ENCODE results near the gene FMNL2.

The FMNL2 gene

GRCh38 chr2:152583512-152584229, 248.7 kb downstream of the FMNL2 start:
- ATAC-seq (no peak), DNase-seq (no peak)

- DNase-seq (no peak), ATAC-seq (no peak)
Measured at GRCh38 chr2:152584301-152584700, 249.3 kb downstream of the FMNL2 start.

GRCh38 chr2:152585830-152586484, 251.0 kb downstream of the FMNL2 start:
- no peak for DNase-seq
- ATAC-seq: no peak

DNA sequence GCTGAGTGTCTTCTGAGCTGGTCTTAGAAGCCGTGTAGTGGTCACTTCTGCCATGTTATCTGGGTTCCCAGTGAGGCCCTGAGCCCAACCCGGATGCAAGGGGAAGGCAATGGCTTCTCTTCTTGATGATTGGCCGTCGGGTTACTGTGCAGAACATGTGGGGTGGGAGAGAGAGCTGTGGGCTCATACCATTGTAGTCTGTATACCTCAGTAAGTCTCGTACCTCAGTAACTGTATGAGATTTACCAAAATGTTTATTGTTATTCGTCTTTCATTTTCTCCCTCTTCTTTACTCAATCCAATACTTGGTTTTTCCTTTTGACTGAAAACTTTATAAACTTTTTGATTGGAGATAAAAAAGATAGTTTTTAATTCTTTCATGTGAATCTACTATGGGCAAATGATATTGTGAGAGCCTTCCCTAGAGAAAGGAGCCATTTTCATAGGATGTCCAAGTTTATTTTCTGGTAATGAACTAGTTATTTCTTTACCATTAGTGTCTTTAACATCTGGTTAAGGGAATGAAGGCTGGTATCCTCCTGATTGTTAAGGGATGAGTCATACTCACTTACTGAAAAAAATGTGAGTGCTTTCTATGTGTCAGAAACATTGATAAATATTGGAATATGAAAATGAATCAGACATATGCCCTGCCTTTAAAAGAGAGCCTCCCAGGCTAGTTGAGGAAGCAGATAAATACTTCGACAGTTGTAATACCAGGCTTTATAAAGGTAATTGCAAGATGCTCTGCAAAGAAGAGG, 252.4 kb downstream of the FMNL2 start:
- ATAC-seq (no peak), DNase-seq (no peak)

- ATAC-seq: no peak
- DNase-seq: no peak
Measured at GRCh38 chr2:152588998-152589397, 254.0 kb downstream of the FMNL2 start.

GRCh38 chr2:152594022-152594766, 259.2 kb downstream of the FMNL2 start:
- DNase-seq: no peak
- peak; percentile 77 for ATAC-seq

DNA sequence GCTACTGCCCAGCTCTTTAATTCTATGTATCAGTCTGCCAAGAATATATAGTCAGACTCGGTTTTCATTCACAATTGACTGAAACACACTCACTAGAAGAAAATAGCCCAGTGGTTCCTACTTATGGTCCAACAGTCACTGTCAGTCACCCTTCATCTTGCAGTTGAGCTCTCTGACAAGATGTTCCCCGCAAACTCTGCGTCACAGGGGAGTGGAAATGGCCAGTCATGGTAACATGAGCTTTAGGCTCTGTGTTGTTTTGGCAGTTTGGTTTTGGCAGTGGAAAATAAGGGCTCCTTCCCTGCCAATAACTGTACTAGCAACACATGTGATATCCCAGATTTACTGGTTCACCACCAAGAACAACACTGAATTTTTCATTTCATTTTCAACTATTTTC, 259.8 kb downstream of the FMNL2 start:
- DNase-seq: no peak
- no peak for ATAC-seq

GRCh38 chr2:152598975-152599759, 264.2 kb downstream of the FMNL2 start:
- no peak for DNase-seq
- no peak for ATAC-seq

GRCh38 chr2:152600051-152600657, 265.2 kb downstream of the FMNL2 start:
- ATAC-seq: no peak
- DNase-seq: no peak

DNA sequence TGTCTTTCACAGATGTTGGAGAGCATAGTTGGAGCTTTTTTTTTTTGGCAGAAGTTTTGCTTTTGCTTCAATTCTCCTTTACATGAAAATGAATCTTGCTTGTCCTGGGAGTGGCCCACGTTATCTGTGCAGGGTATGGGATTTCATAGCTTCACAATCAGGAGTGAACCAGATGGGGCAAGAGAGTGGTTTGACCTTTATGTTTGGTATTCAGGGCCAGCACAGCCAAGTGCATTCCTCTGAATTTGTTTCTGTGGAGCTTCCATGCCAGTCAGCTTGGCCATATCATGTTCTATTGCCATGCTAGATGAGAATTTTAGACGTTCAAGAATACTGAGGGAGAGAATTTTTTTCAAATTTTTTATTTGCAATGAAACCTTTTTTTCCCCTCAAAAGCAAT, 265.7 kb downstream of the FMNL2 start:
- DNase-seq (no peak), ATAC-seq (no peak)

GRCh38 chr2:152602750-152603149, 267.8 kb downstream of the FMNL2 start:
- no peak for DNase-seq
- no peak for ATAC-seq

GRCh38 chr2:152603166-152603565, 268.2 kb downstream of the FMNL2 start:
- no peak for DNase-seq

DNA sequence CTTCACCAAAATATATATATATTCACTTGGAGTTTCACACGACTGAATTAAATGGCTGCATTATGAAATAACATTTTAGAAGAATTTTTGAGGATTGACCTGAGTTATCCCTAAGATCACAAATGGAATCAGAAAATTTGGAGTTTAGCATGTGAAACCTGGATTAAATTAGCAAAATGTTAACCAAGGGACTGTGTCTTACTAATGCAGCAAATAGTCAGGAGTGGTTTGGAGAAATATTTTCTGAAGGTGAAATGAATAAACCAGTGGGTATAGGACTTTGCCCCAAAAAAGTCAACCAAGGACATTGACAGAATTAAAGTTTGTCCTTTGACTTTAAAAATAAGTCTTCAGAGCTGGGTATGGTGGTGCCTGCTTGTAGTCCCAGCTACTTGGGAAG, 271.1 kb downstream of the FMNL2 start:
- ATAC-seq (no peak), DNase-seq (no peak)

More at GRCh38 chr2:152603166-152603565, 268.2 kb downstream of the FMNL2 start:
- no peak for ATAC-seq

GRCh38 chr2:152606941-152607340, 272.0 kb downstream of the FMNL2 start:
- ATAC-seq (no peak), DNase-seq (no peak)

DNA sequence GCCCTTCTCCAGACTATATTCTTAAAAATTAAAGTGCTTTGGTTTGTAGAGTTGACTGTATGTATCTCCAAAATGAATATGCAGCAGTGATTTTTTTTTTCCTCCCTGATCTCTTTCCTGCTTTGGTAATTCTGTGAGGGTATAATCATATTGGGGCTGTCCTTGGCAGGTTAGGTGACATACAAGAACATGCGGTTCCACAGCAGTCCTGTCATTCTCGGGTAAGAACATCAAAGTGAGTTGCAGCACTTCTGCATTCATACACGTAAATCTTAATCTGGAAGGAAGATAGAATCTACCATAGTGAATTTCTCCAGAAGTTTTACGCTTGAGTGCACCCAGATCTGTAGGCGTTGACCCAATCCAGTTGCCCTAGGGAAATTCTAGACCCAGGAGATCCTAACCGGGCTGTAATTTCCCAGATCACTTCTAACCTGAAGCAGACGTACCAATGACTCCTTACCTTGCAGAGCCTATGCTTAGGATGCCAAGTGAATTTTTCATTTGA, 272.9 kb downstream of the FMNL2 start:
- ATAC-seq: no peak

GRCh38 chr2:152609154-152609553, 274.2 kb downstream of the FMNL2 start:
- DNase-seq (no peak), ATAC-seq (no peak)

More for the DNA sequence above, 272.9 kb downstream of the FMNL2 start:
- no peak for DNase-seq

GRCh38 chr2:152609699-152610098, 274.7 kb downstream of the FMNL2 start:
- no peak for ATAC-seq

GRCh38 chr2:152611458-152612231, 276.7 kb downstream of the FMNL2 start:
- peak; percentile 40 for ATAC-seq
- DNase-seq: no peak

More at GRCh38 chr2:152609699-152610098, 274.7 kb downstream of the FMNL2 start:
- no peak for DNase-seq

- ATAC-seq (no peak), DNase-seq (no peak)
Measured at GRCh38 chr2:152613235-152613634, 278.3 kb downstream of the FMNL2 start.

DNA sequence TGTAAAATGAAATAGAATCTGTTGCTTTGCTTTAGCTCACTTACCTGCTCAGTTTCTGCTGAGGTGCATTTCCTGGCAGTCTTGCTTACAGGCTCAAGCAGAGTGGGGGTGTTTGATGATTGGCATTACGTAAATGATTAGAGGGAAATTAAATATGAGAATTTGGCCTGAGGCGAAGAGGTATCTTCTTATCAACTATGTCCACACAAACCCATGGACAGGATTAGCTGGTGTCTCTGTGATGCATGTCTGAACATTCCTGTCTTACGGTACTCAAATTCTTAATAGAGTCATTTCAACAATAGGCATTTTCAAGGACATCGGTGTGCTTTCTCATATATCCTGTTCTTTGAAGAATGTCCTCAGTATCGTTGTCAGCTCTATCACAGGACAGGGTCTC, 280.2 kb downstream of the FMNL2 start:
- ATAC-seq: no peak
- no peak for DNase-seq
